GM12878 (cell line): ENCODE measurements around the gene KDM4C. TPM values are rescaled to one million over a fixed set of nuclear protein-coding genes. Genes with fewer than 3 reads are reported as not detected.

Source experiments
- ATAC-seq: fragments of 200-7000 bp; cut with Tn5 transposase; 3 replicates; pipeline ENCODE4 v1.9.1; 2020; ENCODE audit warnings: mild to moderate bottlenecking, moderate library complexity
- BruUV-seq: library from RNA; stranded (reverse); fragments of 400-500 nt; replicated peaks from 2 replicates; lab custom pipeline; 2021; lab: Mats Ljungman, UMichigan
- CTCF ChIA-PET: fragments of 300-600 bp; sonication (Branson Sonifier 250); formaldehyde crosslinking; extraction: SDS; loops from one replicate; lab custom pipeline; 2021; ENCODE audit warnings: inconsistent platforms; lab: Yijun Ruan, JAX
- POLR2A ChIA-PET: fragments of 350-600 bp; formaldehyde crosslinking; extraction: SDS; loops from one replicate; lab custom pipeline; 2021; ENCODE audit warnings: inconsistent platforms; lab: Charles Lee
- RAD21 ChIA-PET: fragments of 300-600 bp; sonication (Branson Sonifier 250); formaldehyde crosslinking; loops from one replicate; lab custom pipeline; 2023; ENCODE audit warnings: antibody characterized with exemption; ENCODE audit not compliant: unreplicated experiment; lab: Charles Lee
- SMC1A ChIA-PET: fragments of 300-600 bp; sonication (Branson Sonifier 250); formaldehyde crosslinking; loops from one replicate; lab custom pipeline; 2023; ENCODE audit not compliant: unreplicated experiment, uncharacterized antibody; lab: Charles Lee
- DNase-seq: peaks from one replicate; pipeline ENCODE4 v3.0.0-alpha.2; 2011; ENCODE audit warnings: low read depth, low spot score
- FAIRE-seq: peaks from 3 replicates; lab custom pipeline; 2011; peaks lifted over from hg19 to GRCh38; lab: Jason Lieb, UNC
- H2AFZ ChIP-seq: 2 replicates; pipeline ENCODE4 v1.6.0; 2011; ENCODE audit warnings: low read depth, low read length, control low read depth; ENCODE audit not compliant: control insufficient read depth
- H3K27ac ChIP-seq: 2 replicates; pipeline ENCODE4 v1.5.1; 2011; ENCODE audit warnings: control low read depth; ENCODE audit not compliant: control insufficient read depth, insufficient read depth
- H3K27me3 ChIP-seq, 2 experiments: replicated peaks in 1 of 2; 2 replicates each; pipeline versions ENCODE4 v1.6.0 to v1.6.1; 2011; ENCODE audit warnings: low read length in 1 of 2; ENCODE audit not compliant: control insufficient read depth in 2 of 2, insufficient read depth in 2 of 2
- H3K36me3 ChIP-seq, 2 experiments: 2 replicates each; pipeline ENCODE4 v1.5.1; 2011; ENCODE audit warnings: low read length in 1 of 2; ENCODE audit not compliant: control insufficient read depth in 2 of 2, insufficient read depth in 2 of 2
- H3K4me1 ChIP-seq: 2 replicates; pipeline ENCODE4 v1.6.1; 2011; ENCODE audit warnings: mild to moderate bottlenecking, low read length, moderate library complexity, mixed read lengths; ENCODE audit not compliant: control insufficient read depth, insufficient read depth
- H3K4me2 ChIP-seq: 2 replicates; pipeline ENCODE4 v1.6.0; 2011; ENCODE audit warnings: control low read depth; ENCODE audit not compliant: control insufficient read depth, insufficient read depth
- H3K4me3 ChIP-seq: fragments of 200-600 bp; sonication (generic); 2 replicates; pipeline ENCODE4 v1.5.1; 2016
- H3K79me2 ChIP-seq: 2 replicates; pipeline ENCODE4 v1.6.0; 2011; ENCODE audit warnings: low read length; ENCODE audit not compliant: control insufficient read depth, insufficient read depth
- H3K9ac ChIP-seq: 2 replicates; pipeline ENCODE4 v1.8.0; 2011; ENCODE audit warnings: low read length, control low read depth, mixed read lengths; ENCODE audit not compliant: control insufficient read depth, insufficient read depth
- H3K9me3 ChIP-seq: replicated peaks from 3 replicates; pipeline ENCODE4 v1.5.1; 2011; ENCODE audit warnings: mild to moderate bottlenecking, low read length; ENCODE audit not compliant: control insufficient read depth, insufficient read depth
- H4K20me1 ChIP-seq: 2 replicates; pipeline ENCODE4 v1.6.0; 2011; ENCODE audit not compliant: control insufficient read depth, insufficient read depth
- BMI1 ChIP-seq: fragments of 450-650 bp; IDR thresholded peaks from 2 replicates; pipeline ENCODE4 v1.6.1; 2016; ENCODE audit warnings: mild to moderate bottlenecking, moderate library complexity, borderline replicate concordance
- CEBPB ChIP-seq, 2 experiments: fragments of 150-350 bp in 1 of 2; IDR thresholded peaks; 2 replicates each; pipeline ENCODE4 v1.6.1; 2012 to 2014; ENCODE audit warnings: low read depth in 2 of 2, low read length in 2 of 2, borderline replicate concordance in 1 of 2, inconsistent platforms in 1 of 2
- KDM1A ChIP-seq: fragments of 200-600 bp; sonication (generic); IDR thresholded peaks from 2 replicates; pipeline ENCODE4 v1.6.1; 2016; ENCODE audit warnings: borderline replicate concordance
- NBN ChIP-seq: fragments of 450-650 bp; IDR thresholded peaks from 2 replicates; pipeline ENCODE4 v1.6.1; 2016
- RUNX3 ChIP-seq: IDR thresholded peaks from 2 replicates; pipeline ENCODE4 v1.6.1; 2012; ENCODE audit warnings: low read length, inconsistent platforms
- TCF7 ChIP-seq: IDR thresholded peaks from 2 replicates; pipeline ENCODE4 v1.6.1; 2014; ENCODE audit warnings: antibody characterized with exemption, borderline replicate concordance
- YY1 ChIP-seq: IDR thresholded peaks from 2 replicates; pipeline ENCODE4 v1.6.1; 2011; ENCODE audit warnings: low read depth, mild to moderate bottlenecking, low read length
- WGBS: methylation state at CpG from one replicate; pipeline ENCODE4 v1.1.6; 2016; ENCODE audit warnings: low lambda C conversion rate; ENCODE audit not compliant: insufficient replicate concordance, insufficient coverage; ENCODE audit errors: missing lambda C conversion rate; 5-methylcytosine and 5-hydroxymethylcytosine counted together
- in situ Hi-C: fragments of 300-500 bp; cut with MboI; formaldehyde crosslinking; loops from 9 replicates; pipeline ENCODE4 v1.14.3; 2018; ENCODE audit warnings: mixed read lengths
- intact Hi-C: fragments of 100-400 bp; cut with micrococcal nuclease; formaldehyde crosslinking; loops from one replicate; pipeline ENCODE4 v1.14.2; 2022; ENCODE audit not compliant: unreplicated experiment
- polyA plus RNA-seq, 11 experiments: library from polyadenylated mRNA; depleted of rRNA in 4 of 11; unstranded in 6 of 11; stranded (reverse) in 5 of 11; fragments of >200 nt; fragmentation: Nextera tagmentation in 4 of 11; fragmentation: Illumina TruSeq in 1 of 11; extraction: Ambion mirVana in 4 of 11; extraction: Trizol in 1 of 11; gene quantifications; 1 replicate in 1 of 11; 2 replicates in 10 of 11; pipeline versions ENCODE4 v1.2.1 to v1.2.3, GENCODE V29; 2011 to 2016; ENCODE audit warnings: inconsistent platforms in 2 of 11, missing spikeins in 2 of 11, low read depth in 1 of 11
- total RNA-seq, 4 experiments: library from RNA; depleted of rRNA in 3 of 4; stranded (reverse); fragments of >200 nt in 3 of 4; fragmentation: Illumina TruSeq in 1 of 4; extraction: Trizol in 1 of 4; gene quantifications; 2 replicates each; pipeline versions ENCODE4 v1.2.1 to v1.2.3, GENCODE V29; 2013 to 2021

KDM4C gene
- total and polyA plus RNA-seq, 10 of the 15 experiments (the other 5 are each of a cell fraction or from before 2014, with no cell fraction given) = 6.8 to 41.2 (median 20.1) TPM

- WGBS = 79% methylated on average over 2 of the region's 2 CpGs
- ChIA-PET CTCF (no interaction called here), SMC1A (no interaction called here)
- no peaks in the 10 kb centered on the region for H3K27me3 ChIP-seq
- H3K27ac ChIP-seq = no peak overlapping the region
- no peak for ATAC-seq
- H3K9me3 ChIP-seq = no peaks in the 10 kb centered on the region; the same call in 2 of the 3 replicates
- H3K36me3 ChIP-seq = no peaks in the 10 kb centered on the region
- TF ChIP-seq BMI1 (no peak), NBN (no peak)
- TF ChIP-seq, all 136 proteins: peak for 0
- no peak overlapping the region for H3K4me2 ChIP-seq
- H4K20me1 ChIP-seq = no peaks in the 10 kb centered on the region
- BruUV-seq = no TSS peak
- in situ Hi-C loops (no loop called here), intact Hi-C loops (no loop called here)
- no peak overlapping the region for H3K9ac ChIP-seq
- RAD21 ChIA-PET = no interaction called here
- DNase-seq (no peak), FAIRE-seq (no peak)
- no peak overlapping the region for H3K4me3 ChIP-seq
- peaks cover 2% of the 10 kb centered on the region; the same call in 1 of the 2 replicates for H3K4me1 ChIP-seq
- peaks cover 54% of the 10 kb centered on the region for H3K79me2 ChIP-seq
- POLR2A ChIA-PET = no interaction called here
- H2AFZ ChIP-seq = no peak overlapping the region
Observed at GRCh38 chr9:6771722-6772121, 13.9 kb downstream of the KDM4C start.

- in situ Hi-C loops = no loop called here
Observed at GRCh38 chr9:6777213-6777902, 19.6 kb downstream of the KDM4C start.

More at GRCh38 chr9:6777213-6777902, 19.6 kb downstream of the KDM4C start:
- no peaks in the 10 kb centered on the region for H3K27me3 ChIP-seq
- ATAC-seq = peak; percentile 58
- WGBS = 59% methylated on average over 6 of the region's 6 CpGs
- H3K79me2 ChIP-seq = peaks cover 62% of the 10 kb centered on the region
- H3K27ac ChIP-seq = peak overlapping the region; percentile 56; the same call in 1 of the 2 replicates
- H3K9me3 ChIP-seq = no peaks in the 10 kb centered on the region; the same call in 2 of the 3 replicates
- H3K4me1 ChIP-seq = peaks cover 22% of the 10 kb centered on the region
- H4K20me1 ChIP-seq = no peaks in the 10 kb centered on the region
- no TSS peak for BruUV-seq
- no peak overlapping the region for H3K4me3 ChIP-seq
- TF ChIP-seq KDM1A (no peak), CEBPB (IDR thresholded peaks at IDR 0.05; ENCODE audit: borderline replicate concordance in 1 of 2, low read depth in 2 of 2, low read length in 2 of 2) (no peak), TCF7 (no peak), YY1 (0 out of 2 replicates have a peak, but pooled peaks have one; percentile 48), RUNX3 (peak; percentile 47)
- TF ChIP-seq, all 136 proteins: peak for 2
- SMC1A ChIA-PET = interaction anchor here (0.8 to 3.3 kb wide), 3 partner anchors 13 to 101 kb away, joined by 3 to 15 read pairs (median 3); no protein-coding TSS in a partner anchor
- POLR2A ChIA-PET = interaction anchor here (1.0 to 1.1 kb wide), 2 partner anchors 12 to 20 kb away, joined by 3 read pairs; partner anchors contain the start of gene KDM4C
- Histone ChIP-seq H3K36me3 (no peaks in the 10 kb centered on the region; a peak in 1 of 4 replicates), H2AFZ (peak overlapping the region; percentile 37; the same call in 1 of the 2 replicates), H3K4me2 (peak overlapping the region; percentile 62), H3K9ac (peak overlapping the region; percentile 27; the same call in 1 of the 2 replicates)
- intact Hi-C loops = no loop called here
- no peak for DNase-seq
- no peak for FAIRE-seq
- CTCF ChIA-PET = interaction anchor here (0.6 kb wide), 1 partner anchor 362 kb away, joined by 3 read pairs; no protein-coding TSS in a partner anchor
- RAD21 ChIA-PET = interaction anchor here (1.1 kb wide), 2 partner anchors 10 to 363 kb away, joined by 3 read pairs; no protein-coding TSS in a partner anchor
